SU-DHL-6 (cell line): ENCODE data around the gene SEH1L.

ENCODE experiments used
- H2AFZ ChIP-seq: fragments of 200-600 bp; sonication (generic); 2 replicates; pipeline ENCODE4 v1.6.1; 2014; ENCODE audit warnings: low read depth, mild to moderate bottlenecking, moderate library complexity, mixed read lengths, antibody characterized with exemption, low read length; ENCODE audit not compliant: severe bottlenecking
- H3F3A ChIP-seq: fragments of 200-600 bp; shearing (Covaris generic); 2 replicates; pipeline ENCODE4 v1.6.0; 2016; ENCODE audit warnings: antibody characterized with exemption, mild to moderate bottlenecking; ENCODE audit not compliant: insufficient read depth
- H3K27ac ChIP-seq: fragments of 200-600 bp; sonication (generic); 2 replicates; pipeline ENCODE4 v1.5.1; 2016; ENCODE audit warnings: low read depth, mild to moderate bottlenecking, low read length, moderate library complexity, mixed read lengths
- H3K27me3 ChIP-seq: fragments of 200-600 bp; sonication (generic), shearing (Covaris generic); 2 replicates; pipeline ENCODE4 v1.6.0; 2014; ENCODE audit warnings: mild to moderate bottlenecking, low read length
- H3K36me3 ChIP-seq: fragments of 200-600 bp; sonication (generic); 2 replicates; pipeline ENCODE4 v1.6.1; 2014; ENCODE audit warnings: mild to moderate bottlenecking, low read length, mixed read lengths
- H3K4me2 ChIP-seq: fragments of 300-600, 200-600 bp; shearing (Covaris generic), sonication (generic); 2 replicates; pipeline ENCODE4 v1.6.0; 2014; ENCODE audit warnings: low read length, low read depth, mild to moderate bottlenecking; ENCODE audit not compliant: poor library complexity, severe bottlenecking
- H3K4me3 ChIP-seq: fragments of 200-600 bp; sonication (generic); 2 replicates; pipeline ENCODE4 v1.5.1; 2014; ENCODE audit warnings: antibody characterized with exemption, low read length, mild to moderate bottlenecking, mixed read lengths; ENCODE audit not compliant: insufficient read depth, poor library complexity, severe bottlenecking
- H3K79me2 ChIP-seq: fragments of 200-600 bp; sonication (generic); 2 replicates; pipeline ENCODE4 v1.6.1; 2014; ENCODE audit warnings: mild to moderate bottlenecking, low read length, moderate library complexity; ENCODE audit not compliant: insufficient read depth
- H3K9ac ChIP-seq: fragments of 200-600 bp; sonication (generic); 2 replicates; pipeline ENCODE4 v1.7.0; 2014; ENCODE audit warnings: mild to moderate bottlenecking, low read length
- H3K9me2 ChIP-seq: fragments of 200-600 bp; sonication (generic); replicated peaks from 2 replicates; pipeline ENCODE4 v1.6.1; 2014; ENCODE audit warnings: low read length; ENCODE audit not compliant: insufficient read depth
- H3K9me3 ChIP-seq: fragments of 200-600 bp; sonication (generic); 2 replicates; pipeline ENCODE4 v1.6.1; 2014; ENCODE audit warnings: low read length, mixed read lengths; ENCODE audit not compliant: insufficient read depth
- H4K20me1 ChIP-seq: fragments of 200-600 bp; sonication (generic); 2 replicates; pipeline ENCODE4 v1.6.1; 2014; ENCODE audit warnings: low read depth, mild to moderate bottlenecking, antibody characterized with exemption, low read length, moderate library complexity, mixed read lengths
- EZH2phosphoT487 ChIP-seq: fragments of 200-600 bp; sonication (generic), shearing (Covaris generic); conservative IDR thresholded peaks from 2 replicates; pipeline ENCODE4 v1.6.1; 2018; ENCODE audit warnings: mild to moderate bottlenecking, antibody characterized with exemption, low read length, moderate library complexity, mixed read lengths
- TF ChIP-seq, protein P1 (sequence below): fragments of 200-600 bp; sonication (generic); IDR thresholded peaks from one replicate; pipeline ENCODE4 v1.5.1; 2017; ENCODE audit warnings: antibody characterized with exemption, mild to moderate bottlenecking, low read length, moderate library complexity; ENCODE audit not compliant: insufficient read depth, poor library complexity, severe bottlenecking

The SEH1L gene

DNA sequence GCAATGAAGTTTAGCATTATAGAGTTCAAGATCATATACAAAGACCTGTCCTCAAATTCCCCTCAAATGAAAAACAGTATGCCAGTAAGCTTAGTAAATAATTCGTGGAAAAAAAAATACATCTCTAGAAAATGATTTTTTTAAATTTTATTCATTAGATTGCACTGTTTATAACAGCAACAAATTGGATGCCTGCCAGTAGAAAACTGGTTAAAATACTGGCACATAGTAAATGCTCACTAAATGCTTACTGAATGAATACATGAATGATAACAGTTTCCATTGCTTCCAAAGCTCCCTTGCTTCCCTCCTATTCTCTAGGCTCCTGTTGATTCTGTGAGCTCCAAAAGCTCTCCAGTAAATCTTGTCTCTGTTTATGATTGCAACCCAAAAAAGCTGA is 25.5 kb upstream of the SEH1L start:
- H3K9ac ChIP-seq, result no peak overlapping the region
- H3K4me2 ChIP-seq, result no peak overlapping the region
- H3K79me2 ChIP-seq, result no peaks in the 10 kb centered on the region
- H3K27me3 ChIP-seq, result no peaks in the 10 kb centered on the region
- no peak overlapping the region for H2AFZ ChIP-seq
- H3F3A ChIP-seq, result no peaks in the 10 kb centered on the region
- H3K36me3 ChIP-seq, result no peaks in the 10 kb centered on the region
- H3K9me2 ChIP-seq, result no peaks in the 10 kb centered on the region
- no peaks in the 10 kb centered on the region for H4K20me1 ChIP-seq
- H3K9me3 ChIP-seq, result no peaks in the 10 kb centered on the region
- TF ChIP-seq, protein P1, sequence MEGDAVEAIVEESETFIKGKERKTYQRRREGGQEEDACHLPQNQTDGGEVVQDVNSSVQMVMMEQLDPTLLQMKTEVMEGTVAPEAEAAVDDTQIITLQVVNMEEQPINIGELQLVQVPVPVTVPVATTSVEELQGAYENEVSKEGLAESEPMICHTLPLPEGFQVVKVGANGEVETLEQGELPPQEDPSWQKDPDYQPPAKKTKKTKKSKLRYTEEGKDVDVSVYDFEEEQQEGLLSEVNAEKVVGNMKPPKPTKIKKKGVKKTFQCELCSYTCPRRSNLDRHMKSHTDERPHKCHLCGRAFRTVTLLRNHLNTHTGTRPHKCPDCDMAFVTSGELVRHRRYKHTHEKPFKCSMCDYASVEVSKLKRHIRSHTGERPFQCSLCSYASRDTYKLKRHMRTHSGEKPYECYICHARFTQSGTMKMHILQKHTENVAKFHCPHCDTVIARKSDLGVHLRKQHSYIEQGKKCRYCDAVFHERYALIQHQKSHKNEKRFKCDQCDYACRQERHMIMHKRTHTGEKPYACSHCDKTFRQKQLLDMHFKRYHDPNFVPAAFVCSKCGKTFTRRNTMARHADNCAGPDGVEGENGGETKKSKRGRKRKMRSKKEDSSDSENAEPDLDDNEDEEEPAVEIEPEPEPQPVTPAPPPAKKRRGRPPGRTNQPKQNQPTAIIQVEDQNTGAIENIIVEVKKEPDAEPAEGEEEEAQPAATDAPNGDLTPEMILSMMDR, result no peak
- TF ChIP-seq EZH2phosphoT487, result no peak
- no peak overlapping the region for H3K4me3 ChIP-seq
- no peak overlapping the region for H3K27ac ChIP-seq

DNA sequence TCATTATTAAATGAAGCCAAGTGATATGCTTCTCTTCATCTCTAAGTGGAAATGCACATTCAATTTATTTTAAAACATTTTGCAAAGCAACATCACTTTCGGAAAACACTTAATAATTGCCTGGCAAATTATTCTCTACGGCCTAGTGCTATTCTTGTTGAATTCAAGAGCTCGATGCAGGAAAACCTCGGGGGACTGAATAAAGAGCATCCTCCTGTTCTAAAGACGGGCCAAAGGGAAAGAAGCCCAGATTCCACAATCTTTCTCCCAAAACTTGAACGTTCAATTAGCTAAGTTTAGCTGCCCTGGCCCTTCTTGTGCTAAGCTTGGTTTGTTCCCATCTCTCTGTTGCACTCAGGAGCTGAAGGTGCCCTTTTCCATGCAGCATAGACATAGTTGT is 23.2 kb upstream of the SEH1L start:
- H3K79me2 ChIP-seq, result no peaks in the 10 kb centered on the region
- H3K4me2 ChIP-seq, result no peak overlapping the region
- H3K27ac ChIP-seq, result no peak overlapping the region
- TF ChIP-seq EZH2phosphoT487, result no peak
- TF ChIP-seq, protein P1, result no peak
- H3K9me2 ChIP-seq, result no peaks in the 10 kb centered on the region
- no peaks in the 10 kb centered on the region for H3F3A ChIP-seq
- H3K9ac ChIP-seq, result no peak overlapping the region
- H2AFZ ChIP-seq, result no peak overlapping the region
- H3K9me3 ChIP-seq, result no peaks in the 10 kb centered on the region
- no peak overlapping the region for H3K4me3 ChIP-seq
- no peaks in the 10 kb centered on the region for H3K36me3 ChIP-seq
- H3K27me3 ChIP-seq, result no peaks in the 10 kb centered on the region
- no peaks in the 10 kb centered on the region for H4K20me1 ChIP-seq

DNA sequence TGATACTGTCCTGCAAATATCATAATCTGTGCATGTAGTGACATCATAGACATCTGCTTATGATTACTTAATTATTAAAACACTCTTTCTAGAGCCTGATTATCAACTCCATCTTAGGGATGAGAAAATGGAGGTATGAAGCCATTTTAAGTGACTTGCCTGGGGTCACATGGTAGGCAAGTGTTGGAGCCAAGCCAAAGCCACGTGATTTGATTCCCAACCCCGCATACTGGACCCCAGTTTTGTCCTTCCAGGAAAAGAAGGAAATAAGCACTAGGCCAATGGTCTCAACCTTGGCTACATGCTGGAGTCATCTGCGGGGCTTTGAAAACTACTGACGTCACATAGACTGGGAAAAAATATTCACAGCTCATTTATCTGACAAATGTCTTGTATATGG is 19.6 kb upstream of the SEH1L start:
- Histone ChIP-seq H4K20me1 (no peaks in the 10 kb centered on the region), H3K4me2 (no peak overlapping the region), H3K27me3 (no peaks in the 10 kb centered on the region), H3K9ac (no peak overlapping the region), H3F3A (no peaks in the 10 kb centered on the region), H3K9me3 (no peaks in the 10 kb centered on the region), H3K79me2 (no peaks in the 10 kb centered on the region), H3K27ac (no peak overlapping the region), H3K4me3 (no peak overlapping the region), H2AFZ (no peak overlapping the region), H3K36me3 (no peaks in the 10 kb centered on the region), H3K9me2 (no peaks in the 10 kb centered on the region)
- TF ChIP-seq, protein P1, result no peak
- no peak for TF ChIP-seq EZH2phosphoT487

DNA sequence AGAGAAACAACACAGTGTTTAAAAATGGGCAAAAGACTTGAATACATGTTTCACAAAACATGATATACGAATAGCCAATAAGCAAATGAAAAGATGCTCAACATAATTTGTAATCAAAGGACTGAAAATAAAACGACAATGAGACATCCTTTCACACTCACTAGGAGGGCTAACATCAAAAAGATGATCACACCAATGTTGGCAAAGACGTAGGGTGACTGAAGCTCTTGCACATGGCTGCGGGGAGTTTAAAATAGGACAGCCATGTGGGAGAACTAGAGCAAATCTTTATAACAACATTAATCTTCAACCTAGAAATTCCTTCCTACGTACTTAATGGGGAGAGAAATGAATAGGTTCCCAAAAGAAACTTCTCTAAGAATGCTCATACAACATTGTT is 19.2 kb upstream of the SEH1L start:
- no peaks in the 10 kb centered on the region for H3K79me2 ChIP-seq
- no peak overlapping the region for H3K27ac ChIP-seq
- H3K4me2 ChIP-seq, result no peak overlapping the region
- no peak for TF ChIP-seq EZH2phosphoT487
- TF ChIP-seq, protein P1, result no peak
- no peaks in the 10 kb centered on the region for H3K9me2 ChIP-seq
- H3K36me3 ChIP-seq, result no peaks in the 10 kb centered on the region
- no peaks in the 10 kb centered on the region for H4K20me1 ChIP-seq
- no peak overlapping the region for H3K4me3 ChIP-seq
- H3K27me3 ChIP-seq, result no peaks in the 10 kb centered on the region
- H2AFZ ChIP-seq, result no peak overlapping the region
- H3K9ac ChIP-seq, result no peak overlapping the region
- H3K9me3 ChIP-seq, result no peaks in the 10 kb centered on the region
- H3F3A ChIP-seq, result no peaks in the 10 kb centered on the region
